Measurements from ENCODE around the gene QPCT.

DNA sequence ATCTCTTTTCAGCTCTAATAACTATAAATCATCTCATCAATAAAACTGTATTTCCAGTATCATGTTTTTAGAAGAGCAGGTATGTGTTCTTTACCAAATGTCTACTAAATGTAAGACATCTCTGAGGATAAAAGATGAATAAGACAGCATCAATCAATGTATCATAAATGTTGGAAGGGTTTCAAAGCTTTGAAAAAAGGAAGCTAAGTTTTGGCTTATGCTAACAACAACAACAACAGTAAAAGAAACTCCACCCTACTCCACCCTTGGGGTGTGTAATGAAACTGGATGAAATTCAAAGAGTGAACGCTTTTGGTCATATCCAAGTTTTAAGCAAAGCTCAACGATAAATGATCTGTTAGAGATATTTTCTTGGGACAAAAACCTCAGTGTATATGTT, 36.9 kb upstream of the QPCT start:
- TF ChIP-seq POLR2A (IDR thresholded peaks at IDR 0.05), result no peak
- TF ChIP-seq, protein P1, sequence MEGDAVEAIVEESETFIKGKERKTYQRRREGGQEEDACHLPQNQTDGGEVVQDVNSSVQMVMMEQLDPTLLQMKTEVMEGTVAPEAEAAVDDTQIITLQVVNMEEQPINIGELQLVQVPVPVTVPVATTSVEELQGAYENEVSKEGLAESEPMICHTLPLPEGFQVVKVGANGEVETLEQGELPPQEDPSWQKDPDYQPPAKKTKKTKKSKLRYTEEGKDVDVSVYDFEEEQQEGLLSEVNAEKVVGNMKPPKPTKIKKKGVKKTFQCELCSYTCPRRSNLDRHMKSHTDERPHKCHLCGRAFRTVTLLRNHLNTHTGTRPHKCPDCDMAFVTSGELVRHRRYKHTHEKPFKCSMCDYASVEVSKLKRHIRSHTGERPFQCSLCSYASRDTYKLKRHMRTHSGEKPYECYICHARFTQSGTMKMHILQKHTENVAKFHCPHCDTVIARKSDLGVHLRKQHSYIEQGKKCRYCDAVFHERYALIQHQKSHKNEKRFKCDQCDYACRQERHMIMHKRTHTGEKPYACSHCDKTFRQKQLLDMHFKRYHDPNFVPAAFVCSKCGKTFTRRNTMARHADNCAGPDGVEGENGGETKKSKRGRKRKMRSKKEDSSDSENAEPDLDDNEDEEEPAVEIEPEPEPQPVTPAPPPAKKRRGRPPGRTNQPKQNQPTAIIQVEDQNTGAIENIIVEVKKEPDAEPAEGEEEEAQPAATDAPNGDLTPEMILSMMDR (IDR thresholded peaks at IDR 0.05), result no peak
